Medulla oblongata (tissue), 1 donor: ENCODE measurements around the gene ARHGAP9.
"Not testable (repeated sequence)": the region's sequence is repeated elsewhere in the genome, so short reads cannot be mapped to it uniquely, and the experiment has no call there.

Source experiments
- DNase-seq: peaks from one replicate; pipeline ENCODE4 v3.0.0-alpha.2; 2015; ENCODE audit errors: extremely low spot score

Gene ARHGAP9

DNA sequence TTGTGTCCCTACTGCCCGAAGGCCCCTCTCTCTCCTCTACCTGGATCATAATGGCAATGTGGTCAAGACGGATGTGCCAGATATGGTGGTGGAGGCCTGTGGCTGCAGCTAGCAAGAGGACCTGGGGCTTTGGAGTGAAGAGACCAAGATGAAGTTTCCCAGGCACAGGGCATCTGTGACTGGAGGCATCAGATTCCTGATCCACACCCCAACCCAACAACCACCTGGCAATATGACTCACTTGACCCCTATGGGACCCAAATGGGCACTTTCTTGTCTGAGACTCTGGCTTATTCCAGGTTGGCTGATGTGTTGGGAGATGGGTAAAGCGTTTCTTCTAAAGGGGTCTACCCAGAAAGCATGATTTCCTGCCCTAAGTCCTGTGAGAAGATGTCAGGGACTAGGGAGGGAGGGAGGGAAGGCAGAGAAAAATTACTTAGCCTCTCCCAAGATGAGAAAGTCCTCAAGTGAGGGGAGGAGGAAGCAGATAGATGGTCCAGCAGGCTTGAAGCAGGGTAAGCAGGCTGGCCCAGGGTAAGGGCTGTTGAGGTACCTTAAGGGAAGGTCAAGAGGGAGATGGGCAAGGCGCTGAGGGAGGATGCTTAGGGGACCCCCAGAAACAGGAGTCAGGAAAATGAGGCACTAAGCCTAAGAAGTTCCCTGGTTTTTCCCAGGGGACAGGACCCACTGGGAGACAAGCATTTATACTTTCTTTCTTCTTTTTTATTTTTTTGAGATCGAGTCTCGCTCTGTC is 22.8 kb downstream of the ARHGAP9 start:
- DNase-seq: no peak

DNA sequence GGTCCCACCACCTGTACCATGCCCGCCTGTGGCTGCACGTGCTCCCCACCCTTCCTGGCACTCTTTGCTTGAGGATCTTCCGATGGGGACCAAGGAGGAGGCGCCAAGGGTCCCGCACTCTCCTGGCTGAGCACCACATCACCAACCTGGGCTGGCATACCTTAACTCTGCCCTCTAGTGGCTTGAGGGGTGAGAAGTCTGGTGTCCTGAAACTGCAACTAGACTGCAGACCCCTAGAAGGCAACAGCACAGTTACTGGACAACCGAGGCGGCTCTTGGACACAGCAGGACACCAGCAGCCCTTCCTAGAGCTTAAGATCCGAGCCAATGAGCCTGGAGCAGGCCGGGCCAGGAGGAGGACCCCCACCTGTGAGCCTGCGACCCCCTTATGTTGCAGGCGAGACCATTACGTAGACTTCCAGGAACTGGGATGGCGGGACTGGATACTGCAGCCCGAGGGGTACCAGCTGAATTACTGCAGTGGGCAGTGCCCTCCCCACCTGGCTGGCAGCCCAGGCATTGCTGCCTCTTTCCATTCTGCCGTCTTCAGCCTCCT is 23.4 kb downstream of the ARHGAP9 start:
- DNase-seq: no peak

DNA sequence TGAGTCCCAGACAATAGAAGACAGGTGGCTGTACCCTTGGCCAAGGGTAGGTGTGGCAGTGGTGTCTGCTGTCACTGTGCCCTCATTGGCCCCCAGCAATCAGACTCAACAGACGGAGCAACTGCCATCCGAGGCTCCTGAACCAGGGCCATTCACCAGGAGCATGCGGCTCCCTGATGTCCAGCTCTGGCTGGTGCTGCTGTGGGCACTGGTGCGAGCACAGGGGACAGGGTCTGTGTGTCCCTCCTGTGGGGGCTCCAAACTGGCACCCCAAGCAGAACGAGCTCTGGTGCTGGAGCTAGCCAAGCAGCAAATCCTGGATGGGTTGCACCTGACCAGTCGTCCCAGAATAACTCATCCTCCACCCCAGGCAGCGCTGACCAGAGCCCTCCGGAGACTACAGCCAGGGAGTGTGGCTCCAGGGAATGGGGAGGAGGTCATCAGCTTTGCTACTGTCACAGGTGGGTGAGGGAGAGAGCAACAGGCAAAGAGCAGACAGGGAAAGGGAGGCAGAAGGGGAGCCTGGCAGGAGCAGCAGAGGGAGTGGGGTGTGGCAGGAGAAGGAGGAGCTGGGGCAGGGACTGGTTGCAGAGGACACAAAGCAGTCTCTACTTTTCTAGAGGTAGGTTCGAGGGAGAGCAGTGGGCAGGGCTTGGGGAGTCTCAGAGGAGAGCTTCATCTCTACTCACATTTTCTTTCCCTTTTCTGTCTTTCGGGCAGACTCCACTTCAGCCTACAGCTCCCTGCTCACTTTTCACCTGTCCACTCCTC is 24.1 kb downstream of the ARHGAP9 start:
- DNase-seq: no peak

DNA sequence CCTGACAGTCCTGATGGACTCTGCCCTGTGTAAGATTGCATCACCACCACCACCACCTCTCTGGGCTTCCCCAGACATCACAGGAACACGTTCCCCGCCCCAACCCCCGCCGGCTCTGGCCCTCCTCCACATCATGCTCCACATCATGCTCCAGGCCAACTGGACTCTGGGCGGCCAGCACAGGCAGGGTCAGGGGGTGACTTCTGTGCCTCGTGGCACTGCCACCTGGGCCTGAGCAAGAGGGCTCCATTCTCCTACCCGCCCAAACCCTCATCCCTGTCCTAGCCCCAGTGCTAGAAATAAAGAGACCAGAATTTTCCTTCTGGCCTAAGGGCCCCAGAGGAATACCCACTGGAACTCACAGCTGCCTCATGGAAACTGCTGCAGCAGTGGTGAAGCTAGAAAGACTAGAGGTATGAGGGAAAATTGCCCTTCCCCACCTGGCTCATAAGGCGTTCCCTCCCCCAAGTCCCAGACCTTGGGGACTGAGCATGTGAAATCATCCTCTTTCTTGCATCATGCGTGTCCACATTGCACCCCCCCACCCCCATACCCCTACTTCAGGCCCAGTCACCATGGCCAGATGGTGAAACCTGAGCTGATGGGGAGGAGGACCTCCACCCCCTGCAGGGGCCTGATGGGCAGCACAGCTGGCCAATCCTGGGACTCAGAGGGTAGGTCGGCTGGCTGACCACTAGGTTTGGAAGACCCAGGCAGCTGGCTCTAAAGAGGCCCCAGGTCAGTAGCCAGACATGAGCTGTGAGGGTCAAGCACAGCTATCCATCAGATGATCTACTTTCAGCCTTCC is 24.9 kb downstream of the ARHGAP9 start, which contains the start of gene INHBE:
Gene INHBE (plus strand): TSS at position 742 of the 808 bp plus-strand sequence. CDS start 230 bp downstream, outside the sequence.
- DNase-seq: no peak

DNA sequence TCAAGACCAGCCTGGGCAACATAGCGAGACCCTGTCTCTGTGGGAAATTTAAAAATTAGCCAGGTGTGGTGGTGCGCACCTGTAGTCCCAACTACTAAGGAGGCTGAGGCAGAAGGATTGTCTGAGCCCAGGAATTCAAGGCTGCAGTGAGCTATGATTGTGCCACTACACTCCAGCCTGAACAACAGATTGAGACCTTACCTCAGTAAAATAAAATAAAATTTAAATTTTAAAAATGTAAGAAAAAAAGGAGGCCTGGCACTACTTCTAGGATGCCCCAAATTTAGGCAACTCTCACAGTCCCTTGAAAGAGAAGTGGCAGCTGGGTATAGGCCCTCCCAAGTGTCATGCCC is 25.5 kb downstream of the ARHGAP9 start:
- no peak for DNase-seq

DNA sequence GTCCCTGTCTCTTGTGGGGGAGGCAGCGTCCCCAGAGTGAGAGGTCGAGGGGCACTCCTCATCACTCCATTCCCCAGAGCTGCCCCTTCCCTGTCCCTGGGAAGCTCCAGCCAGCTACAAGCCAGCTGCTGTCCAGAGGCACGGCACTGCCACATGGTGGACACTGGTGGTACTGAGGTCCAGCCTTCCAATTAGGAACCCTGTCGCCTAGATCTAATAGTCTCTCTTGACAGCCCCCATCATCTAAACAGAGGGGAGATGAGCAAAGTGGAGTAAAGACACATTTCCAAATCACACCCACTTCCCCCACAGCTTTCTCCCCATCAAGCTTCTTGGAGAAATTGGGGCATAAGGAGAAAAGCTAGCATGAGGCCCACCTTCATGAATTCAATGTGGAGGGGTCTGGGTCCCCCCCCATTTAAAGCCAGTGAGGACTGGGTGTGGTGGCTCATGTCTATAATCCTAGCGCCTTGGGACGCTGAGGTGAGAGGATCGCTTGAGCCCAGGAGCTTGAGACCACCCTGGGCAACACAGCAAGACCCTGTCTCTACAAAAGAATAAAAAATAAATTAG is 26.6 kb downstream of the ARHGAP9 start:
- peak; percentile 81 for DNase-seq

DNA sequence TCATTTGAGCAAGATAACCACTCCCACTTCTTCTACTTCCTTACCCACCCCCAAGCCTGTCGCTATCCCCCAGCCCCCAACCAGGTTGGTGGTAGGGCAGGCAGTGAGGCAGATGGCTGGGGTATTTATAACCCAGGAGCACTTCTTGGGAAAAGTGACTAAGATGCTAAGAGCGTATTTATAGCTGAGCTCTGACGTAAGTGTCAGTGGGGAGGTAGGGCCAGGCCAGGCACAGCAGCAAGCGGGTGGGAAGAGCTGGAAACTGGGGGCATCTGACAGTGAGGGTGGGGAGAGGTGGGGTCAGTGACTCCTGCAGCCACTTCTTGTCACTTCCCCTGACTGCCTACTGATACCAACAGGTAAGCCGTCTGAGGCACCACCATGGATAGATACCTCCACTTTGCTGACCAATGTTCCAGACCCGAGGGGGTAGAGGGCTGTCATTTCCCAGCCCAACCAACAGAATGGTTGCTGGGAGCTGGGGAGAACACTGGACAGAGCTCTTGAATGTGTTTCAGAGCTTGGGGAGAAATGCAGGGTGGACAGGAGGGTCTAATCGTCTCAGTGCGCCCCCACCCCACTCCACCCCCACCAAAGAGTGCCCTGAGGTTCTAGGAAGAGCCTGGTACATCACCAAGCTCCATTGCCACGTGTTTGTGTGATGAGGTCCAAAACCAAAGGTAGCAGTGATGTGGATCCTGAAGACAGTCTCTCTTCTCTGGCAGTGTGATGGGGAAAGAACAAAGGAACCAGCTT is 27.3 kb downstream of the ARHGAP9 start:
- no peak for DNase-seq

DNA sequence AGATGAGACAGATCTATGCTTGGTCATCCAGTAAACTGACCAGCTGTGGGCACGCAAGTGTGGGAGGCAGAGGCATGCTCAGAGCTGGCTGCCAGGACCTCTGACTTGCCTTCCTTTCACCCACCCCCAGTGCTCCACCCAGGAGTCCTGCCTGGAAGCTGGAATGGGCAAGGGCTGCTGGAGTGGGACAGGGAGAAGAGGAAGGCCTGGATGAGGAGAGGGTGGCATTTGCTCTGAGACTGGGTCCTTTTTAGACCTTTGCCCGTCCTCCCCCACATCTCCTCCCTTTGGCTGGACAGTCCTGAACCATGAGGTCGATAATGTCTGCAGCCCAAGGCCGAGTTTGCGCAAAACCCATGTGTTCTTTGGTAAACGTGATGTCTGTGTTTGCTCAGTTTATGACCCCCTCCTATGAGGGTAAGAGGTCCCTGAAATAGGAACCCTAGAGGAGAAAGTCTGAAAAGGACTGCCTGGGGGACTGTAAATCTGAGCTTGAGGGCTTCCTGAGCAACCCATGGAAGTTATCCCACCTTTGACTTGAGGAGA is 28.4 kb downstream of the ARHGAP9 start:
- DNase-seq: no peak

DNA sequence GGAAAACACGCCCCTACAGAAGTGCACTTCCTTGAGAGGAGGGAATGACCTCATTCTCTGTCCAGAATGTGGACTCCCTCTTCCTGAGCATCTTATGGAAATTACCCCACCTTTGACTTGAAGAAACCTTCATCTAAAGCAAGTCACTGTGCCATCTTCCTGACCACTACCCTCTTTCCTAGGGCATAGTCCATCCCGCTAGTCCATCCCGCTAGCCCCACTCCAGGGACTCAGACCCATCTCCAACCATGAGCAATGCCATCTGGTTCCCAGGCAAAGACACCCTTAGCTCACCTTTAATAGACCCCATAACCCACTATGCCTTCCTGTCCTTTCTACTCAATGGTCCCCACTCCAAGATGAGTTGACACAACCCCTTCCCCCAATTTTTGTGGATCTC is 29.6 kb downstream of the ARHGAP9 start:
- DNase-seq: no peak

DNA sequence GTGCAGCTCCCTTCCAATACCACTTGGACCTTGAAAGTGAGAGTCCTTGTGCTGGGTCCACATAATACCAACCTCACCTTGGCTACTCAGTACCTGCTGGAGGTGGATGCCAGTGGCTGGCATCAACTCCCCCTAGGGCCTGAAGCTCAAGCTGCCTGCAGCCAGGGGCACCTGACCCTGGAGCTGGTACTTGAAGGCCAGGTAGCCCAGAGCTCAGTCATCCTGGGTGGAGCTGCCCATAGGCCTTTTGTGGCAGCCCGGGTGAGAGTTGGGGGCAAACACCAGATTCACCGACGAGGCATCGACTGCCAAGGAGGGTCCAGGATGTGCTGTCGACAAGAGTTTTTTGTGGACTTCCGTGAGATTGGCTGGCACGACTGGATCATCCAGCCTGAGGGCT is 30.3 kb downstream of the ARHGAP9 start:
- no peak for DNase-seq

DNA sequence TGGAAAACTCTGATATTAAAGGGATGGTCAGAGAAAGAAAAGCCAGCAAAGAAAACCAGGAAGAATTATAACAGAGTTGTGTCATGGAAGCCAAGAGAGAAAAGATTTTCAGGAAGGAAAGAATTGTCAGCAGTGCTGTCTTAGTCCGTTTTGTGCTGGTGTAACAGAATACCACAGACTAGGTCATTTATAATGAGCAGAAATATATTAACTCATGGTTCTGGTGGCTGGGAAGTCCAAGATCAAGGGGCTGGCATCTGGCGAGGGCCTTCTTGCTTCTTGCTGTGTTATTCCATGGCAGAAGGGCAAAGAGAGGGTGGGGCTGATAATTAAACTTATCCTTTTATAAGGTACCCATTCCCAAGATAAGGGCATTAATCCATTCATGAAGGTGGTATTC is 31.0 kb downstream of the ARHGAP9 start:
- no peak for DNase-seq

DNA sequence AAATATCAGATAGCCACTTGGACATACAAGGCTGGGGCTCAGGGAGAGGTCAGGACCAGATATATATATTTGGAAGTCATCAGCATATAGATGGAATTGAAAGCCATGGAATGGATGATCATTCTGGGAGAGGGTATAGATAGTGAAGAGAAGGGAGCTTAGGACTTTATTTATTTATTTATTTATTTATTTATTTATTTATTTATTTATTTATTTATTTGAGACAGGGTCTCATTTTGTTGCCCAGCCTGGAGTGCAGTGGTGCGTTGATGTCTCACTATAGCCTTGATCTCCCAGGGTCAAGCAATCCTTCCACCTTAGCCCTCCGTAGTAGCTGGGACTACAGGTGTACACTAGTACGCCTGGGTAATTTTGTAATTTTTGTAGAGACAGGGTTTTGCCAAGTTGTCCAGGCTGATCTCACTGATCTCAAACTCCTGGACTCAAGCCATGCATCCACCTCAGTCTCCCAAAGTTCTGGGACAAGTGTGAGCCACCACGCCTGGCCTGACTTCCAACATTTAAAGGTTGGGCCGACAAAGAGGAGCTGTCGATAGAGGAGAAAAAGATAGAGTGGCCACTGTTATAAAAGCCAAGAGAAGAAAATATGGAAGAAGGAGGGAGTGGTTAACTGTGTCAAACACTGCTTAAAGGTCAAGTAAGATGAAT is 33.2 kb downstream of the ARHGAP9 start:
- DNase-seq: no peak

DNA sequence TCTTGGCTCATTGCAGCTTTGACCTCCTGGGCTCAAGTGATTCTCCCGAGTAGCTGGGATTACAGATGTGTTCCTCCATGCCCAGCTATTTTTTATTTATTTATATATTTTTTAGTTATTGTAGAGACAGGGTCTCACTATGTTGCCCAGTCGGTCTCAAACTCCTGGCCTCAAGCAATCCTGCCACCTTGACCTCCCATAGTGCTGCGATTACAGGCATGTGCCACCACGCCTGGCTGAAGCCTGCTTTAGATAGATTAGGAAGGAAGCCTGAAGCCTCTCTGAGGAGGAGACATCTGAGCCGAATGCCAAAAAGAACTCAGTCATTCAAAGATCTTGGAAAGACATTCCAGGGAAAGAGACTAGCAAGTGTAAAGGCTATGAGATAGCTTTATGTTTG is 34.9 kb downstream of the ARHGAP9 start:
- no peak for DNase-seq

DNA sequence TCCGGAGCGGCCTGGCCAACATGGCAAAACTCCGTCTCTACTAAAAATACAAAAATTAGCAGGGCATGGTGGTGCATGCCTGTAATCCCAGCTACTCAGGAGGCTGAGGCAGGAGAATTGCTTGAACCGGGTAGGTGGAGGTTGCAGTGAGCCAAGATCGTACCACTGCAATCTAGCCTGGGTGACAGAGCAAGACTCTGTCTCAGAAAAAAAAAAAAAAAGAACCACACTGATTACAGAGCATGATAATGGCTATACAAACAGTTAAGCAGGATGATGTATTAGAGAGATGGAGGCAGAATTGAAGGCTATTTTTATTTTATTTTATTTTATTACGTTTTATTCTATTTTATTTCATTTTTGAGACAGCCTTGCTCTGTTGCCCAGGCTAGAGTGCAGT is 35.3 kb downstream of the ARHGAP9 start:
- not testable (repeated sequence) for DNase-seq

DNA sequence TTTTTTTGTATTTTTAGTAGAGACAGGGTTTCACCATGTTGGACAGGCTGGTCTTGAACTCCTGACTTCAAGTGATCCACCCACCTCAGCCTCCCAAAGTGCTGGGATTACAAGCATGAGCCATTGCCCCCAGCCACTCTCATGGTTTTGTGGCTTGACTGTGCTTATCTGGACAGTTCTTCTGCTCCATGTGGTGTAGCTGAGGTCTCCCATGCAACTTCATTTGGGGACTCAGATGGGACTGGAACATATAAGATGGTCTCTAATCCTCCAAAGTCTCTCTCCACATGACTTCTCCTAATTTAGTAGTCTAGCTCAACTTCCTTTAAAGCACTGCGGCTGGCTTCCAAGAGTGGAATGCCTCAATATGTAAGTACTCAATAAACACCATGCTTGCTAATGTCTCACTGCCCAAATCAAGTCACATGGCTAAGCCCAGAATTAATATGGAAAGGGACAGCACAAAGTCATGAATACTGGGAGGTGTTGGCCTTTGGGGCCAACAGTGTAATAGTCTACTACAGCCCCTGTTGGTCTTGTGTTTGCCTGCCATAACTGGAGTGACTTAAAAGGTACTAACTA is 37.7 kb downstream of the ARHGAP9 start:
- no peak for DNase-seq

DNA sequence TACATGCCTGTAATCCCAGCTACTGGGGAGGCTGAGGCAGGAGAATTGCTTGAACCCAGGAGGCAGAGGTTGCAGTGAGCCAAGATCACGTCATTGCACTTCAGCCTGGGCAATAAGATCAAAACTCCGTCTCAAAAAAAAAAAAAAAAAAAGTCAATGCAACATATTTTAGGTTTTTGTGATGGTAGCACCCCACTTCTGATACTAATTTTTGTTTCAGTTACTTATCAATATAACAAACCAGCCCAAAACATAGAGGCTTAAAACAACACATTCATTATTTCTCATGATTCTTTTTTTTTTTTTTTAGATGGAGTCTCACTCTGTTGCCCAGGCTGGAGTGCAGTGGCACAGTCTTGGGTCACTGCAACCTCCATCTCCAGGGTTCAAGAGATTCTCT is 38.3 kb downstream of the ARHGAP9 start:
- not testable (repeated sequence) for DNase-seq

DNA sequence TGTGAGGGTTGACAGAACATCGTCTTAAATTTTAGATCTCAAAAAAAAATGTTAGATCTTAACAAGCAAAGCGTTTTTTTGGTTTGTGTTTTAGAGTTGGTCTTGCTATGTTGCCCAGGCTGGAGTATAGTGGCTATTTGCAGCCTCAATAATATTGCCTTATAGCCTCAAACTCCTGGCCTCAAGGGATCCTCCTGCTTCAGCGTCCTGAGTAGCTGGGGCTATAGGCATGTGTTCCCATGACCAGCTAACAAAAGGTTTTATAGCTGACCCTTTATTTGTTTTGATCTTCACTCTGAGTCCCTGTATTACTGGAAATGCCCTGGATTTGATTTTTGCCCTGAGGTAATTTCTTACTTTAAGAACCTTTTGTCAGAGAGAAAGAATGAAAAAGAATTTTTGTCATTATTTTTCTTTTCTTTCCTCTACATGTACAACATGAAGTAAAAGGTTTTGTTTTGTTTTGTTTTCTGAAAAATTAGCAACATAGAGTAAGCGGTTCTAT is 39.9 kb downstream of the ARHGAP9 start:
- no peak for DNase-seq

DNA sequence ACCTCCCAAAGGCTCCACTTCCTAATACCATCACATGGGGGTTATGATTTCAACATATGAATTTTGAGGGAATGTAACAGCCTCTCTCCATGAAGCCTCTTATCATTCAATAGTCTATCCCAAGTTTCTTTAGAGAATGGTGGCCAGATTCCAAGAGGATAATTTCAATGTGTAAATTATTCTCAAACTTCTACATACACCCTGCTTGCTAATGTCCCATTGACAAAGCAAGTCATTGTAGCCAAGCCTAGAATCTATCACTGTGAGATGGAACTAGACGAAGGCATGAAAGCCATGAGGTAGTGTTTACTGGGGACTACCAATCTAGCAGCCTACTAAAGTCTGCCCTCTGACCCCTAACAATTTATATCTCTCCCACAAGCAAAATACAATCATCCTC is 41.3 kb downstream of the ARHGAP9 start:
- no peak for DNase-seq

DNA sequence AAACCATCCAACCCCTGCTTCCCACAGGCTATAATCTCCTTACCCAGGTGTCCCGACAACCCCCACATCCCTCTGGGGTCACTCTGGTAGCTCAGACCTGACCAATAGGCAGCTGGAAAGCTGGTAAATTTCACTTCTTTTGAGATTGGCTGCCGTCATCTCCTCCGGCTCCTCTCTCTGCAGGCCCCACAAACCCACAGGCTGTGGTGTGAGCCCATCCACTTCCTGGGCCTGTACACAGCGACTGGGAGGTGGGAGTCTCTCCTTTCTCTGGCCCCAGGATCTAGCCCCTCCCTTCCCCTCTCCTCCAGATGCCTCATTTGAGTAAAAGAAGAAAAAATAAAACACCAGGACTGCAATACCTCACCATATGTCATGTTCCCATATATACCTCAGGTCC is 44.4 kb downstream of the ARHGAP9 start:
- DNase-seq: no peak
